Peyer's patch (tissue), 4 donors: ENCODE results near the gene NPAS2.

ENCODE experiments used
- CTCF ChIP-seq, 6 experiments: fragments of 450-650 bp in 4 of 6; fragments of 200-600 bp in 2 of 6; sonication (generic) in 1 of 6; IDR thresholded peaks; one replicate each; pipeline ENCODE4 v1.5.1; 2017 to 2019; ENCODE audit warnings: antibody characterized with exemption in 6 of 6, mild to moderate bottlenecking in 3 of 6, moderate library complexity in 1 of 6
- POLR2A ChIP-seq, 2 donors: fragments of 450-650 bp; IDR thresholded peaks; one replicate each; pipeline ENCODE4 v1.5.1; 2017; ENCODE audit warnings: antibody characterized with exemption in 2 of 2, mild to moderate bottlenecking in 2 of 2, moderate library complexity in 2 of 2

- no peak for TF ChIP-seq CTCF (IDR thresholded peaks at IDR 0.05)
- TF ChIP-seq POLR2A (IDR thresholded peaks at IDR 0.05), result no peak
Observed at GRCh38 chr2:100879296-100879695, 59.4 kb downstream of the NPAS2 start.
